HEK293 (cell line): ENCODE data around the gene ISG15.

Source experiments
- CTCF ChIA-PET: fragments of 350-600 bp; formaldehyde crosslinking; extraction: SDS; loops from one replicate; lab custom pipeline; 2021; ENCODE audit warnings: antibody characterized with exemption; lab: Yijun Ruan, JAX
- POLR2A ChIA-PET: fragments of 300-600 bp; formaldehyde crosslinking; extraction: SDS; loops from one replicate; lab custom pipeline; 2020; ENCODE audit warnings: antibody characterized with exemption, inconsistent platforms; lab: Yijun Ruan, JAX
- H3K27ac ChIP-seq: fragments of 200-500 bp; sonication (Bioruptor generic); 2 replicates; pipeline ENCODE4 v1.5.1; 2014; ENCODE audit warnings: low read depth, low read length, control low read depth, inconsistent platforms; ENCODE audit errors: extremely low read depth
- H3K36me3 ChIP-seq, 2 experiments: fragments of 200-500 bp in 1 of 2; sonication (Bioruptor generic) in 1 of 2; 1 replicate in 1 of 2; 2 replicates in 1 of 2; pipeline ENCODE4 v1.5.1; 2014 to 2017; ENCODE audit warnings: inconsistent platforms in 2 of 2, low read length in 2 of 2; ENCODE audit not compliant: control insufficient read depth in 2 of 2, insufficient read depth in 1 of 2
- H3K4me1 ChIP-seq: fragments of 200-500 bp; sonication (Bioruptor generic); 2 replicates; pipeline ENCODE4 v1.5.1; 2014; ENCODE audit warnings: mild to moderate bottlenecking, low read length, inconsistent platforms; ENCODE audit not compliant: control insufficient read depth, insufficient read depth
- H3K4me3 ChIP-seq: 2 replicates; pipeline ENCODE4 v1.5.1; 2011; ENCODE audit warnings: low read depth, mild to moderate bottlenecking, control low read depth, low read length, moderate library complexity
- H3K9me3 ChIP-seq: fragments of 200-500 bp; sonication (Bioruptor generic); 2 replicates; pipeline ENCODE4 v1.5.1; 2014; ENCODE audit warnings: low read depth, low read length, inconsistent platforms; ENCODE audit not compliant: control insufficient read depth, insufficient read depth
- ATF2 ChIP-seq: fragments of 450-650 bp; formaldehyde crosslinking; IDR thresholded peaks from 2 replicates; pipeline ENCODE4 v1.5.1; 2016; ENCODE audit warnings: missing biosample characterization, missing genetic modification characterization, low read depth
- BCL6B ChIP-seq: fragments of 450-650 bp; formaldehyde crosslinking; IDR thresholded peaks from 2 replicates; pipeline ENCODE4 v1.5.1; 2017; ENCODE audit warnings: missing biosample characterization, missing genetic modification characterization
- GFI1B ChIP-seq: fragments of 450-650 bp; formaldehyde crosslinking; IDR thresholded peaks from 2 replicates; pipeline ENCODE4 v1.5.1; 2016; ENCODE audit warnings: missing biosample characterization, missing genetic modification characterization
- GLIS1 ChIP-seq: fragments of 450-650 bp; formaldehyde crosslinking; IDR thresholded peaks from 2 replicates; pipeline ENCODE4 v1.5.1; 2016; ENCODE audit warnings: missing biosample characterization, missing genetic modification characterization
- GLIS2 ChIP-seq: fragments of 450-650 bp; formaldehyde crosslinking; IDR thresholded peaks from 2 replicates; pipeline ENCODE4 v1.5.1; 2016; ENCODE audit warnings: missing biosample characterization, missing genetic modification characterization
- KLF9 ChIP-seq: fragments of 450-650 bp; formaldehyde crosslinking; IDR thresholded peaks from 2 replicates; pipeline ENCODE4 v1.5.1; 2016; ENCODE audit warnings: missing biosample characterization, missing genetic modification characterization, low read depth
- PRDM4 ChIP-seq: fragments of 450-650 bp; formaldehyde crosslinking; IDR thresholded peaks from 2 replicates; pipeline ENCODE4 v1.5.1; 2017; ENCODE audit warnings: missing biosample characterization, missing genetic modification characterization
- RBAK ChIP-seq: fragments of 450-650 bp; formaldehyde crosslinking; IDR thresholded peaks from 2 replicates; pipeline ENCODE4 v1.5.1; 2016; ENCODE audit warnings: missing biosample characterization, missing genetic modification characterization
- SALL2 ChIP-seq: fragments of 450-650 bp; formaldehyde crosslinking; IDR thresholded peaks from 2 replicates; pipeline ENCODE4 v1.5.0; 2017; ENCODE audit warnings: missing biosample characterization, mild to moderate bottlenecking, missing genetic modification characterization, borderline replicate concordance
- TRIM28 ChIP-seq: IDR thresholded peaks from 2 replicates; pipeline ENCODE4 v1.6.1; 2011; ENCODE audit warnings: low read length, control low read depth, borderline replicate concordance
- WT1 ChIP-seq: fragments of 450-650 bp; formaldehyde crosslinking; IDR thresholded peaks from 2 replicates; pipeline ENCODE4 v1.5.1; 2016; ENCODE audit warnings: missing biosample characterization, missing genetic modification characterization
- ZBTB10 ChIP-seq: fragments of 450-650 bp; formaldehyde crosslinking; IDR thresholded peaks from 2 replicates; pipeline ENCODE4 v1.5.1; 2016; ENCODE audit warnings: missing biosample characterization, missing genetic modification characterization
- ZBTB7A ChIP-seq: fragments of 450-650 bp; formaldehyde crosslinking; IDR thresholded peaks from 2 replicates; pipeline ENCODE4 v1.5.1; 2016; ENCODE audit warnings: low read depth, missing biosample characterization, missing genetic modification characterization
- ZNF280C ChIP-seq: fragments of 450-650 bp; formaldehyde crosslinking; IDR thresholded peaks from 2 replicates; pipeline ENCODE4 v1.5.1; 2016; ENCODE audit warnings: missing biosample characterization, missing genetic modification characterization
- ZNF311 ChIP-seq: fragments of 450-650 bp; formaldehyde crosslinking; IDR thresholded peaks from 2 replicates; pipeline ENCODE4 v1.5.1; 2017; ENCODE audit warnings: missing biosample characterization, missing genetic modification characterization, borderline replicate concordance
- ZNF341 ChIP-seq: fragments of 450-650 bp; formaldehyde crosslinking; IDR thresholded peaks from 2 replicates; pipeline ENCODE4; 2016; ENCODE audit warnings: low read depth, missing biosample characterization, missing genetic modification characterization
- ZNF350 ChIP-seq: fragments of 450-650 bp; formaldehyde crosslinking; IDR thresholded peaks from 2 replicates; pipeline ENCODE4 v1.5.0; 2017; ENCODE audit warnings: missing biosample characterization, mild to moderate bottlenecking, missing genetic modification characterization
- ZNF366 ChIP-seq: fragments of 450-650 bp; formaldehyde crosslinking; conservative IDR thresholded peaks from 2 replicates; pipeline ENCODE4 v1.5.1; 2016; ENCODE audit warnings: missing biosample characterization, missing genetic modification characterization
- ZNF416 ChIP-seq: fragments of 450-650 bp; formaldehyde crosslinking; IDR thresholded peaks from 2 replicates; pipeline ENCODE4 v1.5.1; 2016; ENCODE audit warnings: missing biosample characterization, missing genetic modification characterization
- ZNF747 ChIP-seq: fragments of 450-650 bp; formaldehyde crosslinking; IDR thresholded peaks from 2 replicates; pipeline ENCODE4 v1.5.1; 2016; ENCODE audit warnings: missing biosample characterization, missing genetic modification characterization

ISG15 gene

GRCh38 chr1:980137-980571 lies 33.1 kb upstream of the ISG15 start:
- Histone ChIP-seq H3K4me3 (no peak overlapping the region), H3K9me3 (no peaks in the 10 kb centered on the region), H3K27ac (no peak overlapping the region), H3K36me3 (no peaks in the 10 kb centered on the region), H3K4me1 (peaks cover 3% of the 10 kb centered on the region; the same call in 1 of the 2 replicates)
- CTCF ChIA-PET, result interaction anchor here (0.6 to 3.0 kb wide), 3 partner anchors 22 to 194 kb away, joined by 3 to 15 read pairs (median 4); no protein-coding TSS in a partner anchor
- POLR2A ChIA-PET, result no interaction called here
- TF ChIP-seq ZNF747 (tag by site-specific recombination) (no peak), GLIS1 (tag by site-specific recombination) (0 out of 2 replicates have a peak, but pooled peaks have one; percentile 40), ZNF341 (tag by site-specific recombination) (no peak), TRIM28 (no peak), BCL6B (tag by site-specific recombination) (no peak), ZNF366 (tag by site-specific recombination) (no peak), RBAK (tag by site-specific recombination) (no peak), GLIS2 (0 out of 2 replicates have a peak, but pooled peaks have one; percentile 38)

- ChIA-PET POLR2A (interaction anchor here (1.1 to 1.3 kb wide), 3 partner anchors 8 to 41 kb away, joined by 3 to 5 read pairs (median 3); no protein-coding TSS in a partner anchor), CTCF (interaction anchor here (0.6 to 3.0 kb wide), 5 partner anchors 21 to 311 kb away, joined by 3 to 15 read pairs (median 4); no protein-coding TSS in a partner anchor)
- H3K4me1 ChIP-seq, result peaks cover 3% of the 10 kb centered on the region; the same call in 1 of the 2 replicates
- TF ChIP-seq ZNF280C (tag by site-specific recombination) (no peak), PRDM4 (tag by site-specific recombination) (no peak), ZNF350 (tag by site-specific recombination) (no peak), KLF9 (tag by site-specific recombination) (no peak), WT1 (no peak), SALL2 (no peak), ATF2 (no peak), GFI1B (tag by site-specific recombination) (no peak), ZNF416 (tag by site-specific recombination) (no peak), ZNF311 (tag by site-specific recombination) (no peak), ZBTB10 (no peak), ZBTB7A (no peak)
Measured at GRCh38 chr1:980602-981395, 32.5 kb upstream of the ISG15 start.

More at GRCh38 chr1:980602-981395, 32.5 kb upstream of the ISG15 start:
- Histone ChIP-seq H3K9me3 (no peaks in the 10 kb centered on the region), H3K36me3 (no peaks in the 10 kb centered on the region), H3K27ac (no peak overlapping the region), H3K4me3 (no peak overlapping the region)
